NCI-H2171 (cell line): ENCODE results near the gene TEKT1.
A peak's percentile ranks its signal among the peaks of the same experiment; 100 is the strongest.
"Not testable (repeated sequence)": the region's sequence is repeated elsewhere in the genome, so short reads cannot be mapped to it uniquely, and the experiment has no call there.

Source experiments
- DNase-seq: peaks from one replicate; lab custom pipeline; 2025; lab: John Stamatoyannopoulos, UW

Gene TEKT1

DNA sequence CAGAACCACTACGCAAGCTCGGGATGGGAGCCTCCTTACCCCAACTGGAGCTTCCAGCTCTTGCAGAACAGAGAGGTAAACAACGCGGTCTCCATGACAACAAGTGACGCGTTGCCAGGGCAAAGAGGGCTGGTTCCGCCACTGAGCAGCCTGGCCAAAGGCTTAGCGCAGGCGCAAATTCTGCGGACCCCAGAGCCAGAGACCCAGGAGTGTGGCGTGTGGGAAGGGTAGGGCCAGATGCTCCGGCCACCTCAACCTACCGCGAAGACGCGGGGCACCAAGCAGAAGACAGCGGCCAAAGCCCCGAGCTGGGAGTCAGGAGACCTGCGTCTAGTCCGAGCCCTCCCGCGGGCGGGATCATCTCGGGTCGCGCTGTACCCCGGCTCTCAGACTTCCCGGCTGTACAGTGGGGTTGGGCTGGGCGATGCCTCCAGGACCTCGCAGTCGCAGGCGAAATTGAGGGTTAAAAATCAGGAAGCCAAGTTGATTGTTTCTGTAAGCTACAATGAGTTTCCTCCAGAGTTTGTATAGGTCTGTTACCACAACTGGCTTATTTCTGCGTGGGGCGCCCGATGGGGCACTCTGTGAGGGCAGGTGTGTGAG is at the start of gene TEKT1:
TEKT1 (minus strand) TSS at position 69 of the 603 bp plus-strand sequence. CDS start 1,353 bp downstream, outside the sequence.
- no peak for DNase-seq

GRCh38 chr17:6879221-6879975 is 47.9 kb upstream of the TEKT1 start:
- DNase-seq = not testable (repeated sequence)

DNA sequence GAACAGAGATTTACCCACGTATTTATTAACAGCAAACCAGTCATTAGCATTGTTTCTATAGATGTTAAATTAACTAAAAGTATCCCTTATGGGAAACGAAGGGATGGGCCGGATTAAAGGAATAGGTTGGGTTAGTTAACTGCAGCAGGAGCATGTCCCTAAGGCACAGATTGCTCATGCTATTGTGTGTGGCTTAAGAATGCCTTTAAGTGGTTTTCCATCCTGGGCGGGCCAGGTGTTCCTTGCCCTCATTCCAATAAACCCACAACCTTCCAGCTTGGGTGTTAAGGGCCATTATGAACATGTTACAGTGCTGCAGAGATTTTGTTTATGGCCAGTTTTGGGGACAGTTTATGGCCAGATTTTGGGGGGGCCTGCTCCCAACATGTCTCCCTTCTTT is 43.7 kb upstream of the TEKT1 start:
- DNase-seq = not testable (repeated sequence)

DNA sequence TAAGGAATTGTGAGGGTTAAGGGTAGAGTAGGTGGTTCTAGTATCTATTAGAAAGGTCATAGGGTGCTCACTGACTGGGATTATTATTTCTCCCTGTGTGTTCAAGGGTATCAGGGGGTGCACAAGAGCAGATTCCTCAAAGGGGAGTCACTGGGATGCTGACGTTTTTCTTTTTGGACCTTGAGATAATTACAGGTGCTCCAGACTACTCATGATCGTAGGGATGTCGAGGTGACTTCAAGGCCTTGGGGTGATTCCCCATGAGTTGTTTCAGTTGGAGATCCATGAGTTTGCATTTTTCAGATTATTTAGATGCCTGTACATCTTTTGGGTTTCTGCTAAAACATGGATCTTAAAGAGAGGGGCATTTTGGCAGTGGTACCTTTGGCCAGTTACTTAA is 41.4 kb upstream of the TEKT1 start:
- no peak for DNase-seq

DNA sequence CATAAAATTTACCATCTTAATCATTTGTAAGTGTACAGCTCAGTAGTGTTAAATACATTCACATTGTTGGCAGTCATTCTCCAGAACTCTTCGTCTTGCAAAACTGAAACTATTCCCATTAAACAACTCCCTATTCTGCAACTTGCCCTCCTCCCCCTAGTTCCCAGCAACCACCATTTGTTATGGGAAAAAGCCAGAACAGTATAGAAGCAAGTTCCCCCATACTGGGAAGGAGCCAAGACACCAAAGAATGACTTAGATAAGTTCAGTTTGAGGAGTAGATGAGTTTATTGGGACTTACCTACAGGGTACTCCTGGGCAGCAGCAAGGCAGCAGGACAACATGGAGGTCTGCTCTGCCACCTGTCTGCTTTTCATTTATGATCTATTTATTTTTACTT is 39.3 kb upstream of the TEKT1 start:
- DNase-seq = no peak

GRCh38 chr17:6868582-6868981 is 37.1 kb upstream of the TEKT1 start:
- DNase-seq = no peak

DNA sequence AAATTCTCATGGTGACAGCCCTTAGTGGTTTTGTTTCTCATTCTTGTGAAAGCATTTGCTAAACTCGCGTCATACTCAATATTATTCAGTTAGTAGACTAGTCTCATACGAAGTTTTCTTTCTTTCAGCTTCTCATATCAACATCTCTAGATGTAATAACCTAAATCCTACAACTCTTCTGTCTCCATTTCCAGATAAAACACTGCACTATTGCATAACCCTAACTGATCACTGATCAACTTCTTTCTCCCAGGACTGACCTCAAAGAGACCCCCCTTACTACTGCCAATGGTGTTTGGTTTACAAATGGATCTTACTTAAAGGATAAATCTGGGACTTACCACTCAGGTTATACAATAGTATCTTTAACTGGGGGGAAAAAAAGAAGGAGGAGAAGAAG is 36.3 kb upstream of the TEKT1 start:
- no peak for DNase-seq

DNA sequence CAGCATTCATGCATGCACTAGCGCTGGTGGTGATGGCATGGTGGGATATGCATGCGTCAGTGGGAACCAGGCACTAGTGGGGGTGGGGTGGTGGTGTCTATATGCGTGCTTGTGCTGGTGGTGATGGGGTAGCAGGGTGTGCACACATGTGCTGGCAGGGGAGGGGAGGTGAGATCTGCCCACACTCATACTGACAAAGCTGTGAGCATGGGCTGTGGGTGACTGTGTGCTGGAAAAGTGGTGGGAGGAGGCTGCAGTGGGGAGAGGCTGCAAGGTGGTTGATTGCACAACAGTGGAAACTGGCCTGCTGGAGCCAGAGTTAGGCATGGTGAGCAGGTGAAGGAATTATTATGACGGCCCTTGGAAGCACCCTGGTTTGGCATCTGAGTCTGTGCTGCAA is 31.3 kb upstream of the TEKT1 start:
- no peak for DNase-seq

DNA sequence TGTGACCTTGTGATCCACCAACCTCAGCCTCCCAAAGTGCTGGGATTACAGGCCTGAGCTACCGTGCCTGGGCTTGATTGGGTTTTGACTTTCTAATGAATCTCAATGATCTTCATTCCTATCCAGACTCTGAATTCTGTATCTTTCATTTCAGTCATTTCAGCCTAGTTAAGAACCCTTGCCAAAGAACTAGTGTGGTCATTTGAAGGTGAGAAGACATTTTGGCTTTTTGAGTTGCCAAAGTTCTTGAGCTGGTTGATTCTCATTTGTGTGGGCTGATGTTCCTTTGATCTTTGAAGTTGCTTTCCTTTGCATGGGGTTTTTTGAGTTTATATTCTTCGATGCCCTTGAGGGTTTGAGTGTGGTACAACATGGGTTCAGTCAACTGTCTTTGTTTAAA is 30.6 kb upstream of the TEKT1 start:
- DNase-seq = no peak

DNA sequence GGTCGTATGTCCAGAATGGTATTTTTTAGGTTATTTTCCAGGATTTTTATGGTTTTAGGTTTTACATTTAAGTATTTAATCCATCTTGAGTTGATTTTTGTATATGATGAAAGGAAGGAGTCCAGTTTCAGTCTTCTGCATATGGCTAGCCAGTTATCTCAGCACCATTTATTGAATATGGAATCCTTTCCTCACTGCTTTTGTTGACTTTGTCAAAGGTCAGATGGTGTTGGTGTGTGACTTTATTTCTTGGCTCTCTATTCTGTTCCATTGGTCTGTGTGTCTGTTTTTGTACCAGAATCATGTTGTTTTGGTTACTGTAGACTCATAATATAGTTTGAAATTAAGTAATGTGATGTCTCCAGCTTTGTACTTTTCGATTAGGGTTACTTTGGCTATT is 26.4 kb upstream of the TEKT1 start:
- DNase-seq = no peak

GRCh38 chr17:6857336-6857735 is 25.8 kb upstream of the TEKT1 start:
- no peak for DNase-seq

DNA sequence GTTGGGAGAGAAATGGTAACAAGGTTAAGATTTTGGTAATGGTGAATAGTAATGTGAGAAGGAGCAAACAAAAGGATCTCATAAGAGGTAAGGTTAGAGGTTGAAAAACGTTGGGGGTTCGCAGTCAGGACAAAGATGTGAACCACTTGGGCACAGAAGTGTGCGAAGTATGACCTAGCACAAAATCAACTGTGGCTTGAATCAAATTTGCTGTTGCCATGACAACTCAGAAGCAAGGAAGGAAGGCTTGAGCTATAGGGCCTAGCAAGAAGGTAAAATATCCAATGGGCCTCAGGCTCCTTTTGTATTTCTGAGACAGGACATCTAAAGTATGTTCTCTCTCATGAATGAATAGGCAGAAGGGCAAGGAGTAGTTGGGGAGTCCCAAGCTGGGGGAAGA is 24.5 kb upstream of the TEKT1 start:
- no peak for DNase-seq

DNA sequence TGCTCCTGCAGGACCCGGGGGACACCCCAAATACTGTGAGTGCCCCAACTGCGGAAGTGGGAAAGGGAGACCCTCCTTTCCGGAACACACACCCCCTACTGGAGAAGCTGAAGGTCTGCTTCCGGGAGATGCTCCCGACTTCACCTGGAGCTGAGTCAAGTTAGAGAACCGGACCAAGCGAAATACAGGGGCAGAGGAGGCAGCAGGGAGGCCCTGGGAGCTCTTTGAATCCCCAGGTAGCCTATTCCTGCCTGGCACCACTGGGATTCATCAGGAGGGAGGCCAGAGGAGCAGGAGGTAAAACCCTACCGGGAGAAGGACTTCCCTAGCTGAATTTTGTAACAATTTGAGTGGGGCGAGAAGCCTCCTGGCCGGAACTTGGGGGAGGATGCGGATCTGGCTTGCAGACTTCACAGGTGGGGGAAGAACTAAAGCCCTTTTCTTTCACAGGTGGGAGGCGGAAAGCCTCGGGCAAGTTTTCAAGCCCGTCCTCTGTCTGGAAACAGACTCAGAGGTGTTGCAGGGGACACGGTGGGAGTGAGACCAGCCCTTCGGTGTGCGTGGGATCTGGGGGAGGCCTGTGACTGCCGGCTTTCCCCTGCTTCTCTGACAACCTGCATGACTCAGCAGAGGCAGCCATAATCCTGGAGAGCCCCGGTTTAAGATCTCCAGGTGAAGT is 22.4 kb upstream of the TEKT1 start:
- no peak for DNase-seq

DNA sequence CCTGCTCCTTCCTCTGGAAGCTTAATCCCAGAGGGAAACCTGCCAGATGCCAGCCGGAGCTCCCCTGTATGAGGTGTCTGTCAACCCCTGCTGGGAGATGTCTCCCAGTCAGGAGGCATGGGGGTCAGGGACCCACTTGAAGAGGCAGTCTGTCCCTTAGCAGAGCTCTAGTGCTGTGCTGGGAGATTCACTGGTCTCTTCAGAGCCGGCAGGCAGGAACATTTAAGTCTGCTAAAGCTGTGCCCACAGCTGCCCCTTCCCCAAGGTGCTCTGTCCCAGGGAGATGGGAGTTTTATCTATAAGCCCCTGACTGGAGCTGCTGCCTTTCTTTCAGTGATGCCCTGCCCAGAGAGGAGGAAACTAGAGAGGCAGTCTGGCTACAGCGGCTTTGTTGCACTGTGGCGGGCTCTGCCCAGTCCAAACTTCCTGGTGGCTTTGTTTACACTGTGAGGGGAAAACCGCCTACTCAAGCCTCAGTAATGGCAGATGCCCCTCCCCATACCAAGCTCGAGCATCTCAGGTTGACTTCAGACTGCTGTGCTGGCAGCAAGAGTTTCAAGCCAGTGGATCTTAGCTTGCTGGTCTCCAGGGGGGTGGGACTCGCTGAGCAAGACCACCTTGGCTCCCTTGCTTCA is 17.1 kb upstream of the TEKT1 start:
- DNase-seq = not testable (repeated sequence)

DNA sequence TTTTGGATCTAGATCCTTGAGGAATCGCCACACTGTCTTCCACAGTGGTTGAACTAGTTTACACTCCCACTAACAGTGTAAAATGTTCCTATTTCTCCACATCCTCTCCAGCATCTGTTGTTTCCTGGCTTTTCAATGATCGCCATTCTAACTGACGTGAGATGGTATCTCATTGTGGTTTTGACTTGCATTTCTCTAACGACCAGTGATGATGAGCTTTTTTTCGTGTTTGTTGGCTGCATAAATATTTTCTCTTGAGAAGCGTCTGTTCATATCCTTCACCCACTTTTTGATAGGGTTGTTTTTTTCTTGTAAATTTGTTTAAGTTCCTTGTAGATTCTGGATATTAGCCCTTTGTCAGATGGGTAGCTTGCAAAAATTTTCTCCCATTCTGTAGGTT is 14.6 kb upstream of the TEKT1 start:
- not testable (repeated sequence) for DNase-seq

GRCh38 chr17:6844406-6844805 is 12.9 kb upstream of the TEKT1 start:
- not testable (repeated sequence) for DNase-seq

- DNase-seq = peak; percentile 30
These were observed 11.8 kb upstream of the TEKT1 start for GRCh38 chr17:6843241-6843880.

- not testable (repeated sequence) for DNase-seq
These were observed 10.2 kb upstream of the TEKT1 start for GRCh38 chr17:6841769-6842168.

DNA sequence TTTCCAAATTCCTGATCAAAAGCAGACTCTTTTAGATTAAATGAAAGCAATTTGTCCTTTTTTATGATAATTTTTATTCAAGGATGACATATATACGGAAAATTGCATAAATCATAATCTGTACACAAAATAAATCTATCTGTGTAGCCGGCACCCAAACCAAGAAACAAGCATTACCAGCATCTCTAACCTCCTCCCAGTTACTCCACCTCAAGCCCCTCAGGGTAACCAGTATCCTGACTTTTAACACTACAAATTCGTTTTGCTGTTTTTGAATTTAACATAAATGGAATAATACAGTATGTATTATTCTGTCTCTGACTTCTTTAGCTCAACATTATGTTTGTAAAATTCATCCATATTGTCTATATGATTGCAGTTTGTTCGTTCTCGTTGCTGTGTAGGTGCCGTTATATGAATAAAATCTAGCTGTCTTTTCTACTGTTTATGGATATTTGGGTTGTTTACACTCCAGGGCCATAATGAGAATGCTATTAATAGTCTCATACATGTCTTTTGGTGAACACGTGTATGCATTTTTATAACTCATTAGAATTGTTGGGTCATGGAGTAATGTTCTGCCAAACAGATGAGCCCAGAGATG is 1.0 kb downstream of the TEKT1 start:
- DNase-seq = no peak

DNA sequence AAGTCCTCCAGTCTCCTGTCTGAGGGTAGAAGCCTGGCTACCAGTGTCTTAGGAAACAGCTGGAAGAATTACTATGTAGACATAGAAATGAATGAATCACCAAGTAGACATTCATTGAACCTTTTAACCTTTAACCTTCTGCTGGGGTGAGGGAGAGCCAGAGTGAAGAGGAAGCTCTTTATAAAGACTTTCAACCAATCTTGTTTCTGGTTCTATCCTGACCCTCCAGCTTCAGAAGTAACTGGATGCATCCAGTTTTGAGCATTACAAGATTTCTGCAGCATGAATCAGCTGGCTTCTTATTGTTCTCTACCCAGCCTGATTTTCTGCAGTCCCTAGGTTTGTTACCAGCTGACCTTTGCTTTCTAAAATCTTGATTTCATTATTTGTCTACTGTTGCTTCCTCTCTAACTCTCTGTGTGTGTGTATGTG is 8.5 kb downstream of the TEKT1 start:
- DNase-seq = no peak

DNA sequence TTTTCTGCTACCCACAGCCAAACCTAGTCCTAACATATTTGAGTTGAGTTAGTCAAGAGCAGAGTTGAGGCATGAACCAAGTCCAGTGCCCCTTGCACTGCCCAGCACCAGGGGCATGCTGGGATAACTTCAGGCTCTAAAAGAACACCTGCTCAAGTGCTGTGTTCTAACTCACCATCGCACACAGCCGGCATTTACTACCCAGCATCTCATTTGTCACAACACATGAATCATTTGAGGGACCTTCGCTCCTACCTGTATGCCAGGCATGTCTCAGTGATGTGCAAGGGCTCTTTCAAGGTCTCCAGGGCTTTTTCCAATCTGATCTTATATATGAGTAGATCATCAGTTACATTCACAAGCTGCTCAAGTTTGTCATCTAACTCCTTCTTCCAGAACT is 12.6 kb downstream of the TEKT1 start:
- no peak for DNase-seq

GRCh38 chr17:6816368-6816767 is 15.2 kb downstream of the TEKT1 start:
- DNase-seq = not testable (repeated sequence)
